Endometrial microvascular endothelial cells (primary cell): ENCODE data around the gene NXPE1. TPM values are rescaled to one million over a fixed set of nuclear protein-coding genes. Genes with fewer than 3 reads are reported as not detected.
"Not testable (repeated sequence)": the region's sequence is repeated elsewhere in the genome, so short reads cannot be mapped to it uniquely, and the experiment has no call there.

Source experiments
- in situ Hi-C: cut with HindIII; loops from 2 replicates; pipeline ENCODE4 v1.10.0; 2017; ENCODE audit warnings: low sequenced_read_pairs, low pct_unique_long_range_greater_than_20kb; ENCODE audit errors: inconsistent ontology term
- total RNA-seq: library from RNA; depleted of rRNA; stranded (reverse); fragments of >200 nt; gene quantifications from one replicate; pipeline ENCODE4 v1.2.3, GENCODE V29; 2015; ENCODE audit errors: inconsistent ontology term

Gene NXPE1
- not detected for total RNA-seq

GRCh38 chr11:114559425-114560310 is at the start of gene NXPE1:
Gene NXPE1, minus strand, starts transcription at chr11:114559881. Its CDS starts 8,680 bp downstream, at chr11:114551201.
- in situ Hi-C loops = no loop called here

GRCh38 chr11:114609429-114609828 is 49.7 kb upstream of the NXPE1 start:
- in situ Hi-C loops = no loop called here

GRCh38 chr11:114608605-114609004 is 48.9 kb upstream of the NXPE1 start:
- in situ Hi-C loops = not testable (repeated sequence)

- in situ Hi-C loops = no loop called here
Measured at GRCh38 chr11:114607753-114608459, 48.2 kb upstream of the NXPE1 start.

GRCh38 chr11:114606802-114607075 is 47.1 kb upstream of the NXPE1 start:
- in situ Hi-C loops = not testable (repeated sequence)

GRCh38 chr11:114606003-114606801 is 46.5 kb upstream of the NXPE1 start:
- in situ Hi-C loops = no loop called here

GRCh38 chr11:114605370-114605769 is 45.7 kb upstream of the NXPE1 start:
- in situ Hi-C loops = no loop called here

GRCh38 chr11:114604886-114605285 is 45.2 kb upstream of the NXPE1 start:
- in situ Hi-C loops = no loop called here

GRCh38 chr11:114604179-114604813 is 44.6 kb upstream of the NXPE1 start:
- in situ Hi-C loops = no loop called here

GRCh38 chr11:114603151-114603550 is 43.5 kb upstream of the NXPE1 start:
- in situ Hi-C loops = not testable (repeated sequence)

GRCh38 chr11:114598461-114598860 is 38.8 kb upstream of the NXPE1 start:
- in situ Hi-C loops = no loop called here

- in situ Hi-C loops = no loop called here
Measured at GRCh38 chr11:114596175-114596919, 36.7 kb upstream of the NXPE1 start.

- in situ Hi-C loops = no loop called here
Measured at GRCh38 chr11:114595571-114595970, 35.9 kb upstream of the NXPE1 start, which contains the start of gene NXPE4. Gene NXPE4, minus strand, starts transcription at chr11:114595786. Its CDS starts 1,027 bp downstream, at chr11:114594759.

- in situ Hi-C loops = no loop called here
Measured at GRCh38 chr11:114594703-114595102, 35.0 kb upstream of the NXPE1 start.

GRCh38 chr11:114587398-114587953 is 27.8 kb upstream of the NXPE1 start:
- in situ Hi-C loops = no loop called here

- in situ Hi-C loops = no loop called here
Measured at GRCh38 chr11:114586797-114587196, 27.1 kb upstream of the NXPE1 start.

- in situ Hi-C loops = no loop called here
Measured at GRCh38 chr11:114571712-114572111, 12.0 kb upstream of the NXPE1 start.

- in situ Hi-C loops = no loop called here
Measured at GRCh38 chr11:114569801-114570200, 10.1 kb upstream of the NXPE1 start.
